Mesendoderm (in vitro differentiated cells): ENCODE data around the gene MAPKAPK5.
"Not testable (repeated sequence)": the region's sequence is repeated elsewhere in the genome, so short reads cannot be mapped to it uniquely, and the experiment has no call there.

Source experiments
- DNase-seq: peaks from one replicate; pipeline ENCODE4 v3.0.0; 2013
- H2AK5ac ChIP-seq: 2 replicates; pipeline ENCODE4 v1.6.1; 2013; ENCODE audit warnings: low read length, inconsistent platforms
- H2BK120ac ChIP-seq: 2 replicates; pipeline ENCODE4 v1.6.1; 2013; ENCODE audit warnings: low read depth, mild to moderate bottlenecking, low read length, moderate library complexity, mixed read lengths
- H2BK15ac ChIP-seq: replicated peaks from 2 replicates; pipeline ENCODE4 v1.6.1; 2013; ENCODE audit warnings: low read depth, mild to moderate bottlenecking, moderate library complexity
- H2BK5ac ChIP-seq: 2 replicates; pipeline ENCODE4 v1.6.1; 2013; ENCODE audit warnings: low read length, inconsistent platforms
- H3K18ac ChIP-seq: 2 replicates; pipeline ENCODE4 v1.6.1; 2013; ENCODE audit warnings: mild to moderate bottlenecking, low read length, mixed read lengths
- H3K23ac ChIP-seq: one replicate; pipeline ENCODE4 v1.6.1; 2013; ENCODE audit warnings: low read length
- H3K27ac ChIP-seq: 2 replicates; pipeline ENCODE4 v1.5.1; 2013; ENCODE audit warnings: low read depth, mild to moderate bottlenecking, inconsistent platforms, low read length, moderate library complexity
- H3K27me3 ChIP-seq: 2 replicates; pipeline ENCODE4 v1.6.1; 2013; ENCODE audit warnings: low read length, control low read depth, mild to moderate bottlenecking, inconsistent platforms; ENCODE audit not compliant: insufficient read depth, poor library complexity
- H3K36me3 ChIP-seq: 2 replicates; pipeline ENCODE4 v1.6.1; 2013; ENCODE audit warnings: low read length, inconsistent platforms; ENCODE audit not compliant: control insufficient read depth, insufficient read depth
- H3K4ac ChIP-seq: one replicate; pipeline ENCODE4 v1.6.1; 2013; ENCODE audit warnings: low read depth, mild to moderate bottlenecking, low read length, moderate library complexity
- H3K4me1 ChIP-seq: 2 replicates; pipeline ENCODE4 v1.6.1; 2013; ENCODE audit warnings: low read depth, low read length, inconsistent platforms; ENCODE audit not compliant: control insufficient read depth
- H3K4me2 ChIP-seq: 2 replicates; pipeline ENCODE4 v1.6.1; 2013; ENCODE audit warnings: low read length
- H3K4me3 ChIP-seq: 2 replicates; pipeline ENCODE4 v1.5.1; 2013; ENCODE audit warnings: mild to moderate bottlenecking, low read length
- H3K56ac ChIP-seq: one replicate; pipeline ENCODE4 v1.6.1; 2013; ENCODE audit warnings: low read length
- H3K79me1 ChIP-seq: 2 replicates; pipeline ENCODE4 v1.6.1; 2013; ENCODE audit warnings: low read length, inconsistent platforms
- H3K79me2 ChIP-seq: 2 replicates; pipeline ENCODE4 v1.6.1; 2013; ENCODE audit warnings: mild to moderate bottlenecking, low read length; ENCODE audit not compliant: control insufficient read depth, insufficient read depth
- H3K9ac ChIP-seq: 2 replicates; pipeline ENCODE4 v1.6.1; 2013; ENCODE audit warnings: low read length, inconsistent platforms
- H4K5ac ChIP-seq: one replicate; pipeline ENCODE4 v1.6.1; 2013; ENCODE audit warnings: low read length
- H4K8ac ChIP-seq: one replicate; pipeline ENCODE4 v1.6.1; 2013; ENCODE audit warnings: low read depth, mild to moderate bottlenecking, control low read depth, low read length, moderate library complexity
- WGBS: extraction: QIAGEN DNeasy Blood & Tissue Kit; methylation state at CpG from one replicate; pipeline ENCODE4 v1.1.7; 2013; ENCODE audit warnings: low lambda C conversion rate, missing lambda C conversion rate; ENCODE audit not compliant: insufficient coverage; ENCODE audit errors: extremely low coverage; 5-methylcytosine and 5-hydroxymethylcytosine counted together

Gene MAPKAPK5

GRCh38 chr12:111816898-111817297 lies 25.1 kb upstream of the MAPKAPK5 start:
- H3K9ac ChIP-seq, H3K27ac ChIP-seq, H3K18ac ChIP-seq, H2AK5ac ChIP-seq, H3K4ac ChIP-seq, H3K4me1 ChIP-seq, H2BK120ac ChIP-seq, H4K5ac ChIP-seq, H3K79me1 ChIP-seq, H3K4me3 ChIP-seq, H2BK15ac ChIP-seq, H3K36me3 ChIP-seq, H3K23ac ChIP-seq, H2BK5ac ChIP-seq, H3K27me3 ChIP-seq, H3K56ac ChIP-seq, H3K79me2 ChIP-seq, H4K8ac ChIP-seq, H3K4me2 ChIP-seq, DNase-seq: not testable (repeated sequence)
- no CpG with 5 or more reads among the region's 3 CpGs for WGBS

- Histone ChIP-seq H3K36me3 (no peaks in the 10 kb centered on the region), H2BK15ac (no peak overlapping the region), H4K5ac (no peak overlapping the region), H3K27ac (no peak overlapping the region), H3K79me1 (no peaks in the 10 kb centered on the region), H3K79me2 (no peaks in the 10 kb centered on the region), H2BK120ac (no peak overlapping the region), H3K56ac (no peak overlapping the region), H3K4me1 (no peaks in the 10 kb centered on the region), H3K23ac (no peak overlapping the region), H3K27me3 (no peaks in the 10 kb centered on the region), H4K8ac (no peak overlapping the region), H3K18ac (no peak overlapping the region), H3K4ac (no peak overlapping the region), H3K4me3 (no peak overlapping the region), H3K9ac (no peak overlapping the region), H2BK5ac (no peak overlapping the region), H3K4me2 (no peak overlapping the region), H2AK5ac (no peak overlapping the region)
- no CpG with 5 or more reads among the region's 8 CpGs for WGBS
- DNase-seq = no peak
Measured at GRCh38 chr12:111818340-111818739, 23.7 kb upstream of the MAPKAPK5 start.

- Histone ChIP-seq H3K27ac (no peak overlapping the region), H2AK5ac (no peak overlapping the region), H3K4me3 (no peak overlapping the region), H3K56ac (no peak overlapping the region), H3K79me2 (no peaks in the 10 kb centered on the region), H3K4me1 (no peaks in the 10 kb centered on the region), H3K4ac (no peak overlapping the region), H3K79me1 (no peaks in the 10 kb centered on the region), H3K18ac (no peak overlapping the region), H3K36me3 (no peaks in the 10 kb centered on the region), H2BK15ac (no peak overlapping the region), H3K27me3 (no peaks in the 10 kb centered on the region), H3K9ac (no peak overlapping the region), H4K5ac (no peak overlapping the region), H3K4me2 (no peak overlapping the region), H2BK5ac (no peak overlapping the region), H2BK120ac (no peak overlapping the region), H4K8ac (no peak overlapping the region), H3K23ac (no peak overlapping the region)
- no CpG with 5 or more reads among the region's 6 CpGs for WGBS
- no peak for DNase-seq
Measured at GRCh38 chr12:111819191-111820158, 22.6 kb upstream of the MAPKAPK5 start.

GRCh38 chr12:111820828-111821227 lies 21.2 kb upstream of the MAPKAPK5 start:
- not testable (repeated sequence) for H3K36me3 ChIP-seq, H4K5ac ChIP-seq, H3K79me1 ChIP-seq, H3K18ac ChIP-seq, H3K23ac ChIP-seq, H3K79me2 ChIP-seq, H2BK15ac ChIP-seq, H3K27ac ChIP-seq, H4K8ac ChIP-seq, H3K4me2 ChIP-seq, DNase-seq, H3K9ac ChIP-seq, H2AK5ac ChIP-seq, H2BK120ac ChIP-seq, H2BK5ac ChIP-seq, H3K27me3 ChIP-seq, H3K4me3 ChIP-seq, H3K4ac ChIP-seq, H3K56ac ChIP-seq, H3K4me1 ChIP-seq
- no CpG with 5 or more reads among the region's 8 CpGs for WGBS

- H2BK120ac ChIP-seq = no peak overlapping the region
- H2BK15ac ChIP-seq = no peak overlapping the region
- no peak overlapping the region for H4K8ac ChIP-seq
- no peaks in the 10 kb centered on the region for H3K4me1 ChIP-seq
- no peak overlapping the region for H2BK5ac ChIP-seq
- no peak for DNase-seq
- H3K27ac ChIP-seq = no peak overlapping the region
- no peak overlapping the region for H3K4me3 ChIP-seq
- no peak overlapping the region for H3K56ac ChIP-seq
- H3K9ac ChIP-seq = no peak overlapping the region
- WGBS = no CpG with 5 or more reads among the region's 2 CpGs
- H3K23ac ChIP-seq = no peak overlapping the region
- no peaks in the 10 kb centered on the region for H3K36me3 ChIP-seq
- no peak overlapping the region for H3K4me2 ChIP-seq
- H3K27me3 ChIP-seq = no peaks in the 10 kb centered on the region
- H3K18ac ChIP-seq = no peak overlapping the region
- H3K4ac ChIP-seq = no peak overlapping the region
- no peaks in the 10 kb centered on the region for H3K79me2 ChIP-seq
- no peak overlapping the region for H2AK5ac ChIP-seq
- no peak overlapping the region for H4K5ac ChIP-seq
- no peaks in the 10 kb centered on the region for H3K79me1 ChIP-seq
Measured at GRCh38 chr12:111822886-111823285, 19.1 kb upstream of the MAPKAPK5 start.
